ENCODE results near the gene NKAPD1. TPM values are rescaled to one million over a fixed set of nuclear protein-coding genes. Genes with fewer than 3 reads are reported as not detected.

The NKAPD1 gene
- total and polyA plus RNA-seq, 9 of the 15 experiments (the other 6 are each of a cell fraction or from before 2014, with no cell fraction given): 14.1 to 73.5 (median 29.3) TPM

GRCh38 chr11:112097734-112098528 lies 23.8 kb downstream of the NKAPD1 start (continued):
- no peak for TF ChIP-seq XRCC4 (IDR thresholded peaks at IDR 0.05; ENCODE audit: extremely low read depth, insufficient read depth, insufficient read length)
- TF ChIP-seq KLF6 (CRISPR knock-in tag; IDR thresholded peaks at IDR 0.05; ENCODE audit: borderline replicate concordance): no peak
- TF ChIP-seq, protein P1, sequence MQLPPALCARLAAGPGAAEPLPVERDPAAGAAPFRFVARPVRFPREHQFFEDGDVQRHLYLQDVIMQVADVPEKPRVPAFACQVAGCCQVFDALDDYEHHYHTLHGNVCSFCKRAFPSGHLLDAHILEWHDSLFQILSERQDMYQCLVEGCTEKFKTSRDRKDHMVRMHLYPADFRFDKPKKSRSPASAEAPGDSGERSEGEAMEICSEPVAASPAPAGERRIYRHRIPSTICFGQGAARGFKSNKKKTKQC (CRISPR knock-in tag; IDR thresholded peaks at IDR 0.05): no peak
- peak; percentile 33; the same call in 1 of the 2 replicates for TF ChIP-seq FOXM1 (IDR thresholded peaks at IDR 0.05; ENCODE audit: low read depth)
- TF ChIP-seq FOXM1 (CRISPR knock-in tag; IDR thresholded peaks at IDR 0.05; ENCODE audit: low read depth): no peak
- TF ChIP-seq, protein P2, sequence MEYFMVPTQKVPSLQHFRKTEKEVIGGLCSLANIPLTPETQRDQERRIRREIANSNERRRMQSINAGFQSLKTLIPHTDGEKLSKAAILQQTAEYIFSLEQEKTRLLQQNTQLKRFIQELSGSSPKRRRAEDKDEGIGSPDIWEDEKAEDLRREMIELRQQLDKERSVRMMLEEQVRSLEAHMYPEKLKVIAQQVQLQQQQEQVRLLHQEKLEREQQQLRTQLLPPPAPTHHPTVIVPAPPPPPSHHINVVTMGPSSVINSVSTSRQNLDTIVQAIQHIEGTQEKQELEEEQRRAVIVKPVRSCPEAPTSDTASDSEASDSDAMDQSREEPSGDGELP (CRISPR knock-in tag; IDR thresholded peaks at IDR 0.05; ENCODE audit: borderline replicate concordance): 0 out of 2 replicates have a peak, but pooled peaks have one; percentile 25
- no peak for TF ChIP-seq SIN3B (IDR thresholded peaks at IDR 0.05; ENCODE audit: low read depth)
- 0 out of 2 replicates have a peak, but pooled peaks have one; percentile 42 for TF ChIP-seq EP400 (IDR thresholded peaks at IDR 0.05)
- TF ChIP-seq, protein P3, sequence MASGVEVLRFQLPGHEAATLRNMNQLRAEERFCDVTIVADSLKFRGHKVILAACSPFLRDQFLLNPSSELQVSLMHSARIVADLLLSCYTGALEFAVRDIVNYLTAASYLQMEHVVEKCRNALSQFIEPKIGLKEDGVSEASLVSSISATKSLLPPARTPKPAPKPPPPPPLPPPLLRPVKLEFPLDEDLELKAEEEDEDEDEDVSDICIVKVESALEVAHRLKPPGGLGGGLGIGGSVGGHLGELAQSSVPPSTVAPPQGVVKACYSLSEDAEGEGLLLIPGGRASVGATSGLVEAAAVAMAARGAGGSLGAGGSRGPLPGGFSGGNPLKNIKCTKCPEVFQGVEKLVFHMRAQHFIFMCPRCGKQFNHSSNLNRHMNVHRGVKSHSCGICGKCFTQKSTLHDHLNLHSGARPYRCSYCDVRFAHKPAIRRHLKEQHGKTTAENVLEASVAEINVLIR (CRISPR knock-in tag; IDR thresholded peaks at IDR 0.05): peak; percentile 59
- TF ChIP-seq ZNF175 (CRISPR knock-in tag; IDR thresholded peaks at IDR 0.05; ENCODE audit: low read depth): no peak; the same call in 1 of the 2 replicates
- TF ChIP-seq FOXA1 (IDR thresholded peaks at IDR 0.05; ENCODE audit: borderline replicate concordance): no peak
- TF ChIP-seq ILK (tag; IDR thresholded peaks at IDR 0.05; ENCODE audit: borderline replicate concordance, low read depth): no peak
- peak; percentile 31; the same call in 1 of the 2 replicates for TF ChIP-seq BCOR (IDR thresholded peaks at IDR 0.05)
- TF ChIP-seq NCOA1 (IDR thresholded peaks at IDR 0.05; ENCODE audit: low read depth): peak; percentile 87
- peak in 1 of 2 experiments; percentile 54; a peak in 1 of 4 replicates for TF ChIP-seq TRIM24 (IDR thresholded peaks at IDR 0.05)
- TF ChIP-seq HCFC1 (IDR thresholded peaks at IDR 0.05; ENCODE audit: low read depth, low read length): no peak
- peak; percentile 77 for TF ChIP-seq JUND (IDR thresholded peaks at IDR 0.05; ENCODE audit: borderline replicate concordance, low read depth, low read length)
- peak; percentile 61; the same call in 1 of the 3 replicates for TF ChIP-seq JUND (tag; IDR thresholded peaks at IDR 0.05; ENCODE audit: borderline replicate concordance, low read depth, low read length)
- TF ChIP-seq FUS (optimal IDR thresholded peaks at IDR 0.05; ENCODE audit: low read depth, low read length): no peak
- peak; percentile 67 for TF ChIP-seq TAL1 (IDR thresholded peaks at IDR 0.05)
- TF ChIP-seq STAT5A (IDR thresholded peaks at IDR 0.05; ENCODE audit: borderline replicate concordance, low read length): peak; percentile 84
- TF ChIP-seq KDM5B (IDR thresholded peaks at IDR 0.05; ENCODE audit: insufficient replicate concordance, low read depth, low read length): no peak
- TF ChIP-seq, protein P4, sequence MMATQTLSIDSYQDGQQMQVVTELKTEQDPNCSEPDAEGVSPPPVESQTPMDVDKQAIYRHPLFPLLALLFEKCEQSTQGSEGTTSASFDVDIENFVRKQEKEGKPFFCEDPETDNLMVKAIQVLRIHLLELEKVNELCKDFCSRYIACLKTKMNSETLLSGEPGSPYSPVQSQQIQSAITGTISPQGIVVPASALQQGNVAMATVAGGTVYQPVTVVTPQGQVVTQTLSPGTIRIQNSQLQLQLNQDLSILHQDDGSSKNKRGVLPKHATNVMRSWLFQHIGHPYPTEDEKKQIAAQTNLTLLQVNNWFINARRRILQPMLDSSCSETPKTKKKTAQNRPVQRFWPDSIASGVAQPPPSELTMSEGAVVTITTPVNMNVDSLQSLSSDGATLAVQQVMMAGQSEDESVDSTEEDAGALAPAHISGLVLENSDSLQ (IDR thresholded peaks at IDR 0.05): peak; percentile 84
- TF ChIP-seq TRIM28 (IDR thresholded peaks at IDR 0.05): no peak
- no peak for TF ChIP-seq ZBTB34 (CRISPR knock-in tag; IDR thresholded peaks at IDR 0.05)
